HEK293 (cell line): ENCODE data around the gene PEX6.

Source experiments
- CTCF ChIP-seq: fragments of 450-650 bp; formaldehyde crosslinking; IDR thresholded peaks from 2 replicates; pipeline ENCODE4 v1.5.1; 2016; ENCODE audit warnings: missing biosample characterization, missing genetic modification characterization
- INSM2 ChIP-seq: fragments of 450-650 bp; formaldehyde crosslinking; IDR thresholded peaks from 2 replicates; pipeline ENCODE4 v1.5.1; 2016; ENCODE audit warnings: missing biosample characterization, missing genetic modification characterization
- KLF1 ChIP-seq: fragments of 450-650 bp; formaldehyde crosslinking; IDR thresholded peaks from 2 replicates; pipeline ENCODE4 v1.5.1; 2016; ENCODE audit warnings: missing biosample characterization, missing genetic modification characterization
- REPIN1 ChIP-seq: fragments of 450-650 bp; formaldehyde crosslinking; IDR thresholded peaks from 2 replicates; pipeline ENCODE4 v1.5.1; 2017; ENCODE audit warnings: missing biosample characterization, missing genetic modification characterization, low read depth
- SALL2 ChIP-seq: fragments of 450-650 bp; formaldehyde crosslinking; IDR thresholded peaks from 2 replicates; pipeline ENCODE4 v1.5.0; 2017; ENCODE audit warnings: missing biosample characterization, mild to moderate bottlenecking, missing genetic modification characterization, borderline replicate concordance
- ZBTB11 ChIP-seq: fragments of 450-650 bp; formaldehyde crosslinking; conservative IDR thresholded peaks from 2 replicates; pipeline ENCODE4 v1.5.1; 2016; ENCODE audit warnings: low read depth, missing biosample characterization, missing genetic modification characterization
- ZNF449 ChIP-seq: fragments of 450-650 bp; formaldehyde crosslinking; IDR thresholded peaks from 2 replicates; pipeline ENCODE4 v1.5.1; 2017; ENCODE audit warnings: missing biosample characterization, mild to moderate bottlenecking, missing genetic modification characterization, moderate library complexity
- ZNF549 ChIP-seq: fragments of 450-650 bp; IDR thresholded peaks from 2 replicates; pipeline ENCODE4 v1.5.1; 2018; ENCODE audit warnings: missing biosample characterization, missing genetic modification characterization, mild to moderate bottlenecking, inconsistent platforms, moderate library complexity
- ZNF560 ChIP-seq: fragments of 450-650 bp; formaldehyde crosslinking; IDR thresholded peaks from 2 replicates; pipeline ENCODE4 v1.5.1; 2017; ENCODE audit warnings: missing biosample characterization, missing genetic modification characterization, borderline replicate concordance

DNA sequence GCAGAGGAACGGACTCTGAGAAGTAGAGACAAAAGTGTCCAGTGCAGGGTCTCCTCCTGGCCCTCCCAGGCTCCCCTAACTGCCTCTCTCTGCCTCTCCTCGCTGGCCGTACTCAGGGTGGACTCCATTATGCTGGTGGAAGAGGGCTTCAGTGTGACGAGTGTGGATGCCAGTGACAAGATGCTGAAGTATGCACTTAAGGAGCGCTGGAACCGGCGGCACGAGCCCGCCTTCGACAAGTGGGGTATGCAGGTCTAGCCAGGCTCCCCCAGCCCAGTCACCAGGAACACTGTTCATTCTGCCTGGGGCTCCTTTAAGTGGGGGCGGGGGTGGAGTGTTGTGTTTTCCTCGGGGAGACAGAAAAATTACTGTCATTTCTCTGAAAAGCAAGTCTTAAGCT is 16.9 kb downstream of the PEX6 start:
- TF ChIP-seq REPIN1 (tag by site-specific recombination), result no peak
- no peak for TF ChIP-seq ZBTB11 (tag by site-specific recombination)
- TF ChIP-seq SALL2 (tag by site-specific recombination), result no peak
- no peak for TF ChIP-seq ZNF549 (tag by site-specific recombination)
- TF ChIP-seq ZNF449 (tag by site-specific recombination), result no peak
- no peak for TF ChIP-seq CTCF (tag by site-specific recombination)
- TF ChIP-seq KLF1 (tag by site-specific recombination), result no peak
- TF ChIP-seq ZNF560, result no peak
- no peak for TF ChIP-seq INSM2 (tag by site-specific recombination)
